Adrenal gland (tissue), 12 donors: Measurements from ENCODE around the gene C4A. TPM values are rescaled to one million over a fixed set of nuclear protein-coding genes. Genes with fewer than 3 reads are reported as not detected.
A peak's percentile ranks its signal among the peaks of the same experiment; 100 is the strongest.
"Not testable (repeated sequence)": the region's sequence is repeated elsewhere in the genome, so short reads cannot be mapped to it uniquely, and the experiment has no call there.

Experiments
- DNase-seq, 7 donors: peaks; one replicate each; pipeline ENCODE4 v3.0.0-alpha.2; 2019 to 2020
- H3K27ac ChIP-seq, 5 donors: fragments of 200-600 bp; sonication (generic) in 4 of 5; 1 replicate in 3 of 5; 2 replicates in 2 of 5; pipeline versions ENCODE4 v1.5.1 to v1.8.0; 2016 to 2020; ENCODE audit warnings: mild to moderate bottlenecking in 1 of 5
- H3K27me3 ChIP-seq: fragments of 200-600 bp; 2 replicates; pipeline ENCODE4 v1.8.0; 2021
- H3K36me3 ChIP-seq, 2 donors: fragments of 200-600 bp; replicated peaks in 1 of 2; 1 replicate in 1 of 2; 2 replicates in 1 of 2; pipeline versions ENCODE4 v1.5.1 to v1.8.0; 2018 to 2022
- H3K4me1 ChIP-seq, 2 donors: fragments of 200-600 bp; replicated peaks in 1 of 2; 1 replicate in 1 of 2; 2 replicates in 1 of 2; pipeline versions ENCODE4 v1.5.1 to v1.8.0; 2018 to 2021
- H3K4me3 ChIP-seq, 4 donors: fragments of 200-600 bp; sonication (generic) in 3 of 4; one replicate each; pipeline ENCODE4 v1.5.1; 2016 to 2018
- H3K9me3 ChIP-seq, 3 donors: fragments of 200-600 bp; sonication (generic) in 1 of 3; replicated peaks in 1 of 3; 1 replicate in 2 of 3; 2 replicates in 1 of 3; pipeline versions ENCODE4 v1.5.1 to v1.8.0; 2016 to 2021
- POLR2A ChIP-seq, 2 donors: fragments of 450-650 bp; IDR thresholded peaks; one replicate each; pipeline ENCODE4 v1.6.1; 2017; ENCODE audit warnings: antibody characterized with exemption in 2 of 2, mild to moderate bottlenecking in 2 of 2, moderate library complexity in 1 of 2
- WGBS, 4 donors: extraction: QIAGEN DNeasy Blood & Tissue Kit in 2 of 4; methylation state at CpG; one replicate each; pipeline versions ENCODE4 v1.1.5 to v1.1.7; 2013 to 2017; 5-methylcytosine and 5-hydroxymethylcytosine counted together
- intact Hi-C, 2 donors: fragments of 100-400 bp; cut with DNase I; formaldehyde crosslinking; loops; one replicate each; pipeline versions ENCODE4 v1.14.1 to v1.15.0; 2022 to 2023
- polyA plus RNA-seq, 3 donors: library from polyadenylated mRNA; stranded (reverse); fragments of 200-250 nt in 2 of 3; fragments of 350-450 nt in 1 of 3; fragmentation: Illumina TruSeq in 1 of 3; extraction: RNeasy Lipid Tissue Mini Kit (QIAGEN cat#74804) in 1 of 3; gene quantifications; one replicate each; pipeline ENCODE4 v1.2.3, GENCODE V29; 2013 to 2014
- total RNA-seq, 9 donors: library from RNA; depleted of rRNA in 4 of 9; stranded (reverse); fragments of >200 nt in 4 of 9; fragments of 120-200 nt in 1 of 9; fragmentation: NEBNext Ultra II Directional in 1 of 9; extraction: Animal tissue kit (Norgen Biotek cat#: 25700) in 1 of 9; gene quantifications; one replicate each; pipeline versions ENCODE4 v1.1.0 to v1.2.4, GENCODE V29; 2013 to 2023
- TF ChIP-seq, protein P1 (sequence below), 6 experiments: fragments of 450-650 bp in 4 of 6; fragments of 200-600 bp in 2 of 6; sonication (generic) in 1 of 6; IDR thresholded peaks; 1 replicate in 5 of 6; 2 replicates in 1 of 6; pipeline versions ENCODE4 v1.5.1 to v1.8.0; 2016 to 2021; ENCODE audit warnings: antibody characterized with exemption in 6 of 6, mild to moderate bottlenecking in 2 of 6, moderate library complexity in 1 of 6
- donor health status: healthy with polysubstance abuse.
- donor health status: Bipolar disorder and iron deficiency.
- donor health status: DM: yes; HTN: yes; CAD: no.
- donor health status: DM: no; HTN: no; CAD: no.
- donor health status: DM: no; HTN: no; CAD: no.
- donor health status: DM: yes; HTN: yes; CAD: no.

The C4A gene
- total and polyA plus RNA-seq, 12 donors: 212 to 2,285 (median 1,142) TPM

DNA sequence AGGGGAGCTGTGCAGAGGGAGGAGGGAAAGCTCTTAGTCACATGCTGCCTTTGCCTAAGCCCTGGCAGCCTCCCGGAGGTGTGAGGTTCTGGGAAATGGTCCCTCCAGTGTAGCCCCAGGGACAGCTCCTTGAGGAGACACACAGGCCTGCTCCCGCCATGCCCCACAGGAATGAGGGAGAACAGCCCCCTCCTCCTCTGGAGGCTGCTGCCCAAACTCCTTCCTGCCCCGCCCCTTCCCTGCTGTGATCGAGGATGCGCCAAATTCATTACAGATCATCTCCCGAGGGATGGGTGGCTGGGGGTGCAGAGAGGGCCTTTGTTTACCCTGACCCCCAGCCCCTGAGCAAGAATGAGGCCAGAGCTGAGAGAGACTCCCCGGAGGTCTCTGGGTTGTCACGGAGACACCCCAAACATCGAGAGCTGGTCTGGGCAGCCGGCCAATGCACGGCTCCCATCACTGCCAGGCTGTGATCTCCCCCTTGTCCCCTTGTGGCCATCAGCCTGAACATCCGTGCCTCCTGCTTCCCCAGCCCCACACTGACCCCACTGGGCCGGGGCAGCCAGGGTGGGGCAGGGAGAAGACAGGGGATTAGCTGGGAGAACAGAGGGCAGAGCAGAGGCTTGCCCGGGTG lies 64.7 kb downstream of the C4A start:
- WGBS, 4 donors: 21 to 33% (median 26%) methylated on average over 7 to 14 of the region's 14 CpGs
- Histone ChIP-seq H3K36me3 (no peaks in the 10 kb centered on the region), H3K4me1 (peaks cover 24 to 31% of the 10 kb centered on the region in 2 donors), H3K4me3 (peak overlapping the region in 1 of 4 donors; percentile 17), H3K27me3 (no peaks in the 10 kb centered on the region), H3K9me3 (no peaks in the 10 kb centered on the region), H3K27ac (peak overlapping the region; percentile 65 to 96 (median 93))
- intact Hi-C loops: no loop called here
- TF ChIP-seq, protein P1, sequence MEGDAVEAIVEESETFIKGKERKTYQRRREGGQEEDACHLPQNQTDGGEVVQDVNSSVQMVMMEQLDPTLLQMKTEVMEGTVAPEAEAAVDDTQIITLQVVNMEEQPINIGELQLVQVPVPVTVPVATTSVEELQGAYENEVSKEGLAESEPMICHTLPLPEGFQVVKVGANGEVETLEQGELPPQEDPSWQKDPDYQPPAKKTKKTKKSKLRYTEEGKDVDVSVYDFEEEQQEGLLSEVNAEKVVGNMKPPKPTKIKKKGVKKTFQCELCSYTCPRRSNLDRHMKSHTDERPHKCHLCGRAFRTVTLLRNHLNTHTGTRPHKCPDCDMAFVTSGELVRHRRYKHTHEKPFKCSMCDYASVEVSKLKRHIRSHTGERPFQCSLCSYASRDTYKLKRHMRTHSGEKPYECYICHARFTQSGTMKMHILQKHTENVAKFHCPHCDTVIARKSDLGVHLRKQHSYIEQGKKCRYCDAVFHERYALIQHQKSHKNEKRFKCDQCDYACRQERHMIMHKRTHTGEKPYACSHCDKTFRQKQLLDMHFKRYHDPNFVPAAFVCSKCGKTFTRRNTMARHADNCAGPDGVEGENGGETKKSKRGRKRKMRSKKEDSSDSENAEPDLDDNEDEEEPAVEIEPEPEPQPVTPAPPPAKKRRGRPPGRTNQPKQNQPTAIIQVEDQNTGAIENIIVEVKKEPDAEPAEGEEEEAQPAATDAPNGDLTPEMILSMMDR (IDR thresholded peaks at IDR 0.05): peak in 4 of 6 experiments; percentile 6 to 29 (median 16)
- no peak for TF ChIP-seq POLR2A (IDR thresholded peaks at IDR 0.05)
- peak; percentile 69 to 85 (median 76) for DNase-seq

GRCh38 chr6:32047084-32047478 lies 65.2 kb downstream of the C4A start:
- WGBS, 4 donors: 26 to 35% (median 28%) methylated on average over 9 to 11 of the region's 11 CpGs
- Histone ChIP-seq H3K27me3 (no peaks in the 10 kb centered on the region), H3K4me3 (peak overlapping the region in 1 of 4 donors; percentile 17), H3K4me1 (peaks cover 24 to 31% of the 10 kb centered on the region in 2 donors), H3K9me3 (no peaks in the 10 kb centered on the region), H3K36me3 (no peaks in the 10 kb centered on the region), H3K27ac (peak overlapping the region; percentile 65 to 96 (median 93))
- intact Hi-C loops: no loop called here
- DNase-seq: peak; percentile 73 to 92 (median 84)
- peak in 1 of 2 donors; percentile 61 for TF ChIP-seq POLR2A (IDR thresholded peaks at IDR 0.05)
- TF ChIP-seq, protein P1 (IDR thresholded peaks at IDR 0.05): no peak

DNA sequence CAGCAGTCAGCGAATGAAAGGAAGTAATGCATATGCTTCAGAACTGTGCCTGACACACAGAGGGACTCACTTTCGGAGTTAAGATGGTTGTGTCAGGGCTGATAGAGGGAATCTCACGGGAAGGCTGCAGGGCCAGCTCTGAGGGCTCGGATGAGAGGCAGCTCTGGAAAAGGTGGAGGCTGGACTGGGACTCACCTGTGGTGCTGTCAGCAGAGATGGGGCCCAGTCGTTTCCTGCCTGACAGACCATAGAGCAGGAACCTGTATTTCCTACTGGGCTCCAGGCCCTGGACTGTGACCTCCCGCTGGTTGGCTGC lies 65.6 kb downstream of the C4A start:
- 43 to 55% (median 46%) methylated on average over 4 to 6 of the region's 6 CpGs for WGBS, 4 donors
- Histone ChIP-seq H3K36me3 (no peaks in the 10 kb centered on the region), H3K27ac (peak overlapping the region; percentile 17 to 96 (median 93)), H3K27me3 (no peaks in the 10 kb centered on the region), H3K9me3 (no peaks in the 10 kb centered on the region), H3K4me1 (peaks cover 24 to 31% of the 10 kb centered on the region in 2 donors), H3K4me3 (no peak overlapping the region)
- intact Hi-C loops: no loop called here
- TF ChIP-seq POLR2A (IDR thresholded peaks at IDR 0.05): no peak
- TF ChIP-seq, protein P1 (IDR thresholded peaks at IDR 0.05): no peak
- peak in 2 of 7 donors; percentile 46 to 50 for DNase-seq

- TF ChIP-seq, protein P1 (IDR thresholded peaks at IDR 0.05): peak; percentile 78 to 91 (median 90)
- peak in 1 of 2 donors; percentile 23 for TF ChIP-seq POLR2A (IDR thresholded peaks at IDR 0.05)
- Histone ChIP-seq H3K27ac (peak overlapping the region; percentile 17 to 96 (median 93)), H3K4me3 (no peak overlapping the region), H3K27me3 (no peaks in the 10 kb centered on the region), H3K4me1 (peaks cover 24 to 31% of the 10 kb centered on the region in 2 donors), H3K9me3 (no peaks in the 10 kb centered on the region), H3K36me3 (no peaks in the 10 kb centered on the region)
- intact Hi-C loops: no loop called here
- WGBS, 4 donors: 29 to 44% (median 30%) methylated on average over 17 to 42 of the region's 42 CpGs
- DNase-seq: peak; percentile 79 to 90 (median 85)
Observed at GRCh38 chr6:32047855-32048766, 66.3 kb downstream of the C4A start.

DNA sequence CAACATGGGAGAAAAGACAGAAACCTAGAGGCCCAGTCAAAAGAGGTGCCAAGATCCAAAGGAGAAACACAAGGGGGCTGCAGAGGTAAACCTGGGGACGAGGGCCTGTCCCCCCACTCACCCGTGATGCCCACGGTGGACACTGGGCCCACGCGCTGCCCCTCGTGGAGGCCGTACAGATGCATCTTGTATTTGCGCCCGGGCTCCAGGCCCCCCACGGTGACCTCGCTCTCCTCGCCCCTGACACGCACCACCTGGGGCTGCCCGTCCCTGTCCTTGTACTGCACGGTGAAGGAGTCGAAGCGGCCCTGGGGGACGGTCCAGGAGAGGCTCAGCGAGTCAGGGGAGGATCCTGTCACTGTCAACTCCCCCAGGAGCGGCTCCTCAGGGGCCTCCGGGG lies 67.3 kb downstream of the C4A start:
- H3K4me3 ChIP-seq, H3K9me3 ChIP-seq, H3K36me3 ChIP-seq, intact Hi-C loops, H3K27me3 ChIP-seq: not testable (repeated sequence)
- peak in 2 of 7 donors; percentile 32 to 35 for DNase-seq
- Histone ChIP-seq H3K27ac (peak overlapping the region in 3 of 5 donors; percentile 26 to 96 (median 95)), H3K4me1 (peaks cover 24 to 31% of the 10 kb centered on the region in 2 donors)
- WGBS, 4 donors: 55 to 61% (median 60%) methylated on average over 9 to 21 of the region's 21 CpGs

DNA sequence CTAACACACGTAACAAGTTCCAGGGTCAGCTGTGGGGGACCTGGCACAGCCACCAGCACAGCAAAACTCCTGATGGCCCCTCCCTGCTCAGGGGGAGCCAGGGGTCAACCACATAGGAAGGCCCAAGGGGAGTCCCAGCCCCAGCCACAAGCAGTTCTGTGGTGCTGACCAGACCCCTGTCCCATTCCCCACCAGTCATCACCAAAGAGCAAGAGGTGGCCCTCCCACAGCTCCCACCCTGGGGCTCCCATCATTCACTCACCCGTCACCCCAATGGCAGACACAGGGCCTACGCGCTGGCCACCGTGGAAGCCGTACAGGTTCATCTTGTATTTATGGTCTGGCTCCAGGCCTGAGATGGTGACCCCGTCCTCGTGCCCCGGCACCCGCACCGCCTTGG lies 67.9 kb downstream of the C4A start:
- not testable (repeated sequence) for H3K4me3 ChIP-seq, H3K36me3 ChIP-seq, H3K27me3 ChIP-seq, H3K9me3 ChIP-seq
- Histone ChIP-seq H3K27ac (peak overlapping the region in 2 of 5 donors; percentile 52 to 95), H3K4me1 (peaks cover 24 to 31% of the 10 kb centered on the region in 2 donors)
- intact Hi-C loops: loop anchor here in 1 of 2 donors (10.0 kb wide), 1 partner anchor 65 kb away; no protein-coding TSS in a partner anchor
- WGBS, 4 donors: 60 to 69% (median 67%) methylated on average over 1 to 8 of the region's 11 CpGs
- peak in 3 of 7 donors; percentile 37 to 49 (median 43) for DNase-seq
